Measurements from ENCODE around the gene ISYNA1. TPM values are rescaled to one million over a fixed set of nuclear protein-coding genes. Genes with fewer than 3 reads are reported as not detected.

ISYNA1 gene
- total RNA-seq, 1 donor from 2014 or later: 251 TPM

GRCh38 chr19:18475762-18476331 is 37.9 kb upstream of the ISYNA1 start:
- H3K27ac Mint-ChIP-seq (ENCODE audit: unreplicated experiment): peak overlapping the region; percentile 2
- no peak for TF ChIP-seq CTCF (conservative IDR thresholded peaks at IDR 0.05)

GRCh38 chr19:18475004-18475453 is 37.1 kb upstream of the ISYNA1 start:
- no peak overlapping the region for H3K4me3 Mint-ChIP-seq
- no peaks in the 10 kb centered on the region for H3K27me3 Mint-ChIP-seq (ENCODE audit: low read depth)
- TF ChIP-seq CTCF (conservative IDR thresholded peaks at IDR 0.05): no peak
- H3K36me3 Mint-ChIP-seq (ENCODE audit: low read depth): peaks cover 4% of the 10 kb centered on the region
- no peak overlapping the region for H3K27ac Mint-ChIP-seq (ENCODE audit: unreplicated experiment)
- DNase-seq (ENCODE audit: low read depth, low spot score): no peak
- H3K9me3 Mint-ChIP-seq: no peaks in the 10 kb centered on the region
- peaks cover 29% of the 10 kb centered on the region for H3K4me1 Mint-ChIP-seq

More at GRCh38 chr19:18475762-18476331, 37.9 kb upstream of the ISYNA1 start:
- H3K36me3 Mint-ChIP-seq (ENCODE audit: low read depth): peaks cover 4% of the 10 kb centered on the region
- DNase-seq (ENCODE audit: low read depth, low spot score): no peak
- peaks cover 33% of the 10 kb centered on the region for H3K4me1 Mint-ChIP-seq
- no peaks in the 10 kb centered on the region for H3K9me3 Mint-ChIP-seq
- no peaks in the 10 kb centered on the region for H3K27me3 Mint-ChIP-seq (ENCODE audit: low read depth)
- no peak overlapping the region for H3K4me3 Mint-ChIP-seq

GRCh38 chr19:18474366-18474887 is 36.5 kb upstream of the ISYNA1 start:
- peak overlapping the region; percentile 57 for H3K27ac Mint-ChIP-seq (ENCODE audit: unreplicated experiment)
- no peak for DNase-seq (ENCODE audit: low read depth, low spot score)
- TF ChIP-seq CTCF (conservative IDR thresholded peaks at IDR 0.05): no peak
- H3K4me1 Mint-ChIP-seq: peaks cover 25% of the 10 kb centered on the region
- H3K27me3 Mint-ChIP-seq (ENCODE audit: low read depth): no peaks in the 10 kb centered on the region
- peaks cover 4% of the 10 kb centered on the region for H3K36me3 Mint-ChIP-seq (ENCODE audit: low read depth)
- H3K9me3 Mint-ChIP-seq: no peaks in the 10 kb centered on the region
- no peak overlapping the region for H3K4me3 Mint-ChIP-seq

GRCh38 chr19:18473706-18474087 is 35.8 kb upstream of the ISYNA1 start:
- Mint-ChIP-seq H3K36me3 (ENCODE audit: low read depth) (peaks cover 4% of the 10 kb centered on the region), H3K4me1 (peaks cover 20% of the 10 kb centered on the region), H3K9me3 (no peaks in the 10 kb centered on the region), H3K27me3 (ENCODE audit: low read depth) (no peaks in the 10 kb centered on the region), H3K27ac (ENCODE audit: unreplicated experiment) (no peak overlapping the region), H3K4me3 (no peak overlapping the region)
- no peak for DNase-seq (ENCODE audit: low read depth, low spot score)
- no peak for TF ChIP-seq CTCF (conservative IDR thresholded peaks at IDR 0.05)

- peaks cover 18% of the 10 kb centered on the region for H3K4me1 Mint-ChIP-seq
- peaks cover 4% of the 10 kb centered on the region for H3K36me3 Mint-ChIP-seq (ENCODE audit: low read depth)
- no peak for TF ChIP-seq CTCF (conservative IDR thresholded peaks at IDR 0.05)
- no peak overlapping the region for H3K4me3 Mint-ChIP-seq
- no peaks in the 10 kb centered on the region for H3K27me3 Mint-ChIP-seq (ENCODE audit: low read depth)
- DNase-seq (ENCODE audit: low read depth, low spot score): no peak
- H3K27ac Mint-ChIP-seq (ENCODE audit: unreplicated experiment): no peak overlapping the region
- H3K9me3 Mint-ChIP-seq: no peaks in the 10 kb centered on the region
Observed at GRCh38 chr19:18473003-18473705, 35.2 kb upstream of the ISYNA1 start.

Measured in neural crest cell (in vitro differentiated cells).